Endothelial cell (in vitro differentiated cells): Measurements from ENCODE around the gene FAM3B. TPM values are rescaled to one million over a fixed set of nuclear protein-coding genes. Genes with fewer than 3 reads are reported as not detected.

Experiments
- DNase-seq: peaks from one replicate; pipeline ENCODE4 v3.0.0; 2021; ENCODE audit warnings: low spot score
- H3K27ac Mint-ChIP-seq: one replicate; pipeline ENCODE4 v1.8.0; 2021; ENCODE audit warnings: mixed read lengths, inconsistent platforms; ENCODE audit not compliant: unreplicated experiment
- H3K27me3 Mint-ChIP-seq: one replicate; pipeline ENCODE4 v1.8.0; 2021; ENCODE audit warnings: mild to moderate bottlenecking, moderate library complexity, mixed read lengths, inconsistent platforms; ENCODE audit not compliant: unreplicated experiment
- H3K36me3 Mint-ChIP-seq: one replicate; pipeline ENCODE4 v1.8.0; 2021; ENCODE audit warnings: mild to moderate bottlenecking, low read depth, mixed read lengths, inconsistent platforms; ENCODE audit not compliant: unreplicated experiment
- H3K4me1 Mint-ChIP-seq: one replicate; pipeline ENCODE4 v1.8.0; 2021; ENCODE audit warnings: mild to moderate bottlenecking, mixed read lengths, inconsistent platforms; ENCODE audit not compliant: unreplicated experiment
- H3K4me3 Mint-ChIP-seq: one replicate; pipeline ENCODE4 v1.8.0; 2021; ENCODE audit warnings: mild to moderate bottlenecking, mixed read lengths, inconsistent platforms; ENCODE audit not compliant: unreplicated experiment
- H3K9me3 Mint-ChIP-seq: one replicate; pipeline ENCODE4 v1.8.0; 2021; ENCODE audit warnings: mixed read lengths, inconsistent platforms; ENCODE audit not compliant: unreplicated experiment
- total RNA-seq: library from RNA; stranded (reverse); fragmentation: NEBNext Ultra II Directional; extraction: Animal tissue kit (Norgen Biotek cat#: 25700); gene quantifications from one replicate; pipeline ENCODE4 v1.2.1, GENCODE V29; 2021; ENCODE audit not compliant: unreplicated experiment
- TF ChIP-seq, protein P1 (sequence below): fragments of 200-600 bp; sonication (generic); IDR thresholded peaks from one replicate; pipeline ENCODE4 v1.5.0; 2021; ENCODE audit warnings: antibody characterized with exemption; ENCODE audit not compliant: unreplicated experiment

Gene FAM3B
- total RNA-seq, 1 donor from 2014 or later: 0.33 TPM

DNA sequence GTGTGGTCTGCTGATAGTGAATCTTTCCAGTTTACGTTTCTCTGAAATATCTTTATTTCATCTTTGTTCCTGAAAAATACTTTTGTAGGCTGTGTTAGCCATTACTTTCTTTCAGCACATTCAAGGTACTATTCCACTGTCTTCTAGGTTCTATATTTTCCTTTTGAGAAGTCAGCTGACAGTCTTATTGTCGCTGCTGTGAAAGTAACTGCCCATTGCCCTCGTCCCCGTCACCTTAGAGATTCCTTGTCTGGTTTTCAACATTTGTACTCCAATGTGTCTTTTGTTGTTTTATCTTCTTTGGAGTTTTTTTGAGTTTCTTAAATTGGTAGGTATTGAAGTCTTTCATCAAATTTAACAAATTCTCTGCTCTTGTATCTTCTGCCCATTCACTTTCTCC, 25.4 kb downstream of the FAM3B start:
- Mint-ChIP-seq H3K9me3 (peaks cover 3% of the 10 kb centered on the region), H3K4me1 (no peaks in the 10 kb centered on the region), H3K4me3 (no peak overlapping the region), H3K27me3 (no peaks in the 10 kb centered on the region), H3K36me3 (no peaks in the 10 kb centered on the region), H3K27ac (no peak overlapping the region)
- TF ChIP-seq, protein P1, sequence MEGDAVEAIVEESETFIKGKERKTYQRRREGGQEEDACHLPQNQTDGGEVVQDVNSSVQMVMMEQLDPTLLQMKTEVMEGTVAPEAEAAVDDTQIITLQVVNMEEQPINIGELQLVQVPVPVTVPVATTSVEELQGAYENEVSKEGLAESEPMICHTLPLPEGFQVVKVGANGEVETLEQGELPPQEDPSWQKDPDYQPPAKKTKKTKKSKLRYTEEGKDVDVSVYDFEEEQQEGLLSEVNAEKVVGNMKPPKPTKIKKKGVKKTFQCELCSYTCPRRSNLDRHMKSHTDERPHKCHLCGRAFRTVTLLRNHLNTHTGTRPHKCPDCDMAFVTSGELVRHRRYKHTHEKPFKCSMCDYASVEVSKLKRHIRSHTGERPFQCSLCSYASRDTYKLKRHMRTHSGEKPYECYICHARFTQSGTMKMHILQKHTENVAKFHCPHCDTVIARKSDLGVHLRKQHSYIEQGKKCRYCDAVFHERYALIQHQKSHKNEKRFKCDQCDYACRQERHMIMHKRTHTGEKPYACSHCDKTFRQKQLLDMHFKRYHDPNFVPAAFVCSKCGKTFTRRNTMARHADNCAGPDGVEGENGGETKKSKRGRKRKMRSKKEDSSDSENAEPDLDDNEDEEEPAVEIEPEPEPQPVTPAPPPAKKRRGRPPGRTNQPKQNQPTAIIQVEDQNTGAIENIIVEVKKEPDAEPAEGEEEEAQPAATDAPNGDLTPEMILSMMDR: no peak
- no peak for DNase-seq

DNA sequence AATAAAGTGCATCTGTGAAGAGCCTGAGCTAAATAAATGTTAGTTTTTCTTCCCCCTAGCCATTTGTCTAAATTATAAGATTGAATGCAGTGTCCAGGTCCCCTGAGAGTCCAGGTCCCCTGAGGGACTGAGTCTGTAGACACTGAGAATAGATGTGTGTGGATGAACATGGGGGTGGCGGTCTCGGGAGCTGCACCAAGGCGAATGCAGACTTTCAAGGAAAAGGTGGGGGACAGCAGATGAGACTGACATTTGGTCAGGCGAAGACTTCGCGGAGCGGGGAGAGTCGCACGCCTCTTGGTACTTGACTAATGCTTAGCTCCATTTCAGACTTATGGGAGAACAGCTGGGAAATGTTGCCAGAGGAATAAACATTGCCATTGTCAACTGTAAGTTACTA, 27.5 kb downstream of the FAM3B start:
- peaks cover 2% of the 10 kb centered on the region for H3K27me3 Mint-ChIP-seq
- no peaks in the 10 kb centered on the region for H3K36me3 Mint-ChIP-seq
- DNase-seq: no peak
- TF ChIP-seq, protein P1: no peak
- no peak overlapping the region for H3K27ac Mint-ChIP-seq
- peaks cover 3% of the 10 kb centered on the region for H3K9me3 Mint-ChIP-seq
- H3K4me1 Mint-ChIP-seq: peaks cover 6% of the 10 kb centered on the region
- H3K4me3 Mint-ChIP-seq: no peak overlapping the region

GRCh38 chr21:41345356-41345755, 28.8 kb downstream of the FAM3B start:
- TF ChIP-seq, protein P1: no peak
- Mint-ChIP-seq H3K27me3 (peaks cover 2% of the 10 kb centered on the region), H3K27ac (no peak overlapping the region), H3K4me1 (peaks cover 6% of the 10 kb centered on the region), H3K4me3 (no peak overlapping the region), H3K9me3 (peaks cover 3% of the 10 kb centered on the region), H3K36me3 (no peaks in the 10 kb centered on the region)
- no peak for DNase-seq

DNA sequence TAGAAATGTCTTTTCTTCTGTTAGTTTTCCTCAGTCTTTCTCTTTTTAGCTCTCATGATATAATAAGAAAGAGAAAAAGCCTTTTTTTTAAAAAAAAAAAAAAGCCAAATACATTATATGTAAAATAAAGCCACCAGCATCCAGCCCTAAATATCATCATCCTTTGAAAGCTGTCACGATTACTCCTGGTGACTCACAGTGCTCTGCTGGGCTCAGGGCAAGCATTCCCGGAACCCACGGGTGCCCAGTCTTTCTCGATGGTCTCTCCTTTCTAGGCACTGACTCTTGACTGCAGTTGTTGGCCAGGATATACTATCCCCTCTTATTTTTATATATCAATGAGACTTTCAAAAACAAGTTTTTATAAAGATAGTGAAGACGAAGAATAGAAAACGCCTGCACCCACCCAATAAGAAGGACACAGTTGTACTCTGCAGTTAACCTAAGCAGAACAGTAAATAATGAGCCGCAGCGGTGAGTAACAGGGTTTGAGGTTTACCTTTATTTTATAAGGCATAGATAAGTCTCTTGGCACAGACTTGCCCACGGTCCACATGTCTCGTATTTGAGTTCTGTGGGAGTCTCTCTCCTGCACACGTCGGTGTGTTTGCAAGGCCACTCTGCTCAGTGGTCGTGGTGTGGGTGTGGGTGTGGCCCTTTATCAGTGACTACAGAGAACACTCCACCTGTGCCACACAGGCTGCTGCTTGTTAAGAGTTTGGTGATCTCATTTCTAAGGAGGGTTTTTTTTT, 29.5 kb downstream of the FAM3B start:
- Mint-ChIP-seq H3K27me3 (peaks cover 2% of the 10 kb centered on the region), H3K36me3 (no peaks in the 10 kb centered on the region), H3K9me3 (peaks cover 3% of the 10 kb centered on the region), H3K4me1 (peaks cover 6% of the 10 kb centered on the region), H3K4me3 (no peak overlapping the region), H3K27ac (no peak overlapping the region)
- TF ChIP-seq, protein P1: no peak
- DNase-seq: no peak

GRCh38 chr21:41346758-41347157, 30.2 kb downstream of the FAM3B start:
- H3K27ac Mint-ChIP-seq: no peak overlapping the region
- TF ChIP-seq, protein P1: no peak
- no peak for DNase-seq
- no peaks in the 10 kb centered on the region for H3K36me3 Mint-ChIP-seq
- peaks cover 3% of the 10 kb centered on the region for H3K9me3 Mint-ChIP-seq
- H3K4me3 Mint-ChIP-seq: no peak overlapping the region
- peaks cover 2% of the 10 kb centered on the region for H3K27me3 Mint-ChIP-seq
- peaks cover 6% of the 10 kb centered on the region for H3K4me1 Mint-ChIP-seq
